ENCODE results near the gene RBM33. TPM values are rescaled to one million over a fixed set of nuclear protein-coding genes. Genes with fewer than 3 reads are reported as not detected.

Gene RBM33
- total RNA-seq, 1 experiment from 2014 or later: 80.5 TPM

DNA sequence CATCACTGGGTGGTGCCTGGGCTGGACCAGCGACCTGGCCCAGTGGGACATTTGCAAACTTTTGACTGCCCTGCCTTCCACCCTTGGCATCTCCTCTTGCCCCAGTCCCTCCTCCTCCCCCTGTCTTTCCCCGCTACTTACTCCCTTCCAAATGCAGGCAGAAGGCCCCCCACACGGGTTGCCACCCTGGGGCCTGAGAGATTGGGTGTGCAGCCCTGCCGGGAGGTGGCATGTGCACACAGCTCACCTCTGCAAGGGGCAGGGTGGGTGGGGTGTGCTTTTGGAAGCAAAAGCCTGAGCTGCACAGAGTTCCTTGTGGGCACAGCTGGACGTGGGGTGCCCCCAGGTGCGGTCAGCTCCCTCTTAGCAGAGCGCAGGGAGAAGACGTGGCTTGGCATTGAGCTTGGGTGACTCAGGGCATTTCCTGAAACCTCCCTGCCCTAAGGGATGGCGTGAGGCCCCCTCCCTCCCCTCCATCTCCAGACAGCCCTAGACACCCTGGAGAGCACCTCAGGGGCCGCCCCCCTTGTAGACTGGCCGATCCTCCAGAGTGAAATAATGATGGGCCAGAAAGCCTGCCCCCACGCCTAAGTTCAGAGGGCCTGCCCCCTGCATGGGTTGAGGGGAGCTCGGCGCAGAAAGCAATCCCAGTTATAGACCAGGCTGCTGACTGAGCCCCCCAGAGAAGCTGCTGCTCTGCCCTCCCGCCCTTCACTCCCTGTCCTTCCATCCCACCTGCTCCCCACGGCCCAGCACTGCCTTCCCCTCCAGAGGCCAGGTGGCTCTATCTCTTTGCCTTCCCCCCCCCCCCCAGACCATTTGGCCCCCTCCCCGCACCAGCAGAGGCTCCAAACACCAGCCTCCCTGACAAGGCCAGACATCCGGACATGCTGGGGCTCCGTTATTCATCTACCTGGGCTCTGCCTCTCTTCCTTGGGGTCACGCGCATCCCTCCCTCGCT lies 170.1 kb downstream of the RBM33 start:
- H3K27ac Mint-ChIP-seq (ENCODE audit: low read depth, unreplicated experiment): no peak overlapping the region
- H3K9me3 Mint-ChIP-seq (ENCODE audit: unreplicated experiment): no peaks in the 10 kb centered on the region
- no peak for DNase-seq (ENCODE audit: unreplicated experiment)
- H3K4me1 Mint-ChIP-seq (ENCODE audit: insufficient read depth, unreplicated experiment): peaks cover 11% of the 10 kb centered on the region
- H3K4me3 Mint-ChIP-seq (ENCODE audit: unreplicated experiment): no peak overlapping the region
- no peak for TF ChIP-seq CTCF (IDR thresholded peaks at IDR 0.05; ENCODE audit: unreplicated experiment)
- intact Hi-C loops (cut with micrococcal nuclease): loop anchor here (1.0 to 10.0 kb wide), 3 partner anchors 138 to 830 kb away; partner anchors contain the start of gene RNF32
- peaks cover 35% of the 10 kb centered on the region for H3K27me3 Mint-ChIP-seq (ENCODE audit: insufficient read depth, unreplicated experiment)
- ChIA-PET POLR2A (interaction anchor here (1.2 kb wide), 1 partner anchor 342 kb away, joined by 3 read pairs; no protein-coding TSS in a partner anchor), CTCF (interaction anchor here (0.6 to 2.7 kb wide), 15 partner anchors 23 to 1073 kb away, joined by 3 to 16 read pairs (median 4); no protein-coding TSS in a partner anchor)
- BruUV-seq (replicated peaks): no TSS peak
- H3K36me3 Mint-ChIP-seq (ENCODE audit: insufficient read depth, unreplicated experiment): peaks cover 6% of the 10 kb centered on the region

DNA sequence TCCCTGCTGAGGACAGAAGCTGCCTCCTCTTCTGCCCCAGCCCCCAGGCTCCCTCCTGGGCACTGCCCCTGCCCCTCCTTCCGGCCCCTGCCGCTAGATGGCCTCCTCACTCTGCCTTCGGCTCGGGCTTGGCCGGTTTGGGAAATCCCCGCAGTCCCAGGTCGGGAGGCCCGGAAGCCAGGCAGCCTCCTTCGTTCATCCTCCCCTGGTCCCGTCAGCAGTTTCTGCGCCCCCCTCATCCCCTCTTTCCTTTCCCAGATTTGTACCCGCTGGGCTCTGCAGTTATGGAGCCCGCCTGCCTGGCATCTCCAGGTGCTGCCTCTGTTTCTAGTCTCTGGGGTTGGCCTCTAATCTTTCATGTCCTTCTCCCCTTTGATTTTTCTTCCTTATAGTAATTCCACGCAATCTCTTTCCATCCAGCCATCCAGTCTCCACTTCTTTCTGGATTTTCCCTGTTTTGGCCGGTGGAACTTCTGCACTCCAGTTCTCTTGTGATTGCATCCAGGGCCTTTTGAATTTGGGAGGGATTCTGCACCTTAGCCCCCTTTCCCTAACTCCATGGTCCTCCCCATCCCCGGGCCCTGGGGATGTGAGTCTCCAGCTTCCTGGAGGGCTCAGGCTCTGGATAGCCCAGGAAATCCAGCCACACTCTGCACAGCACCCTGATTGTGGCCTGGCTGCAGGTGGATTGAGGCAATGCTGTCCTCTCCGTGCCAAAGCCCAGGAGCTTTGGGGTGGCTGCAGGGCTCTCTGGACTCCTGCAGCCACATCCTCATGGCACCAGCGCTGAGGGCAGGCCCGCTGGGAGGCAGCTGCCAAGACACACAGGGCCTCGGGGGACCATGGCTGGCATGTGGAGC lies 171.1 kb downstream of the RBM33 start:
- Mint-ChIP-seq H3K4me3 (ENCODE audit: unreplicated experiment) (no peak overlapping the region), H3K36me3 (ENCODE audit: insufficient read depth, unreplicated experiment) (peaks cover 6% of the 10 kb centered on the region), H3K9me3 (ENCODE audit: unreplicated experiment) (no peaks in the 10 kb centered on the region), H3K27ac (ENCODE audit: low read depth, unreplicated experiment) (no peak overlapping the region), H3K4me1 (ENCODE audit: insufficient read depth, unreplicated experiment) (peaks cover 11% of the 10 kb centered on the region), H3K27me3 (ENCODE audit: insufficient read depth, unreplicated experiment) (peaks cover 30% of the 10 kb centered on the region)
- peak; percentile 91 for TF ChIP-seq CTCF (IDR thresholded peaks at IDR 0.05; ENCODE audit: unreplicated experiment)
- no TSS peak for BruUV-seq (replicated peaks)
- ChIA-PET CTCF (interaction anchor here (0.6 to 2.7 kb wide), 24 partner anchors 9 to 1457 kb away, joined by 3 to 16 read pairs (median 3); no protein-coding TSS in a partner anchor), POLR2A (interaction anchor here (1.2 kb wide), 1 partner anchor 341 kb away, joined by 3 read pairs; no protein-coding TSS in a partner anchor)
- intact Hi-C loops (cut with micrococcal nuclease): loop anchor here (1.0 to 10.0 kb wide), 3 partner anchors 137 to 829 kb away; partner anchors contain the start of gene RNF32
- DNase-seq (ENCODE audit: unreplicated experiment): peak; percentile 74

GRCh38 chr7:155816192-155816508 lies 171.7 kb downstream of the RBM33 start:
- no TSS peak for BruUV-seq (replicated peaks)
- POLR2A ChIA-PET: no interaction called here
- Mint-ChIP-seq H3K27ac (ENCODE audit: low read depth, unreplicated experiment) (no peak overlapping the region), H3K9me3 (ENCODE audit: unreplicated experiment) (no peaks in the 10 kb centered on the region), H3K4me3 (ENCODE audit: unreplicated experiment) (no peak overlapping the region), H3K27me3 (ENCODE audit: insufficient read depth, unreplicated experiment) (peaks cover 24% of the 10 kb centered on the region), H3K36me3 (ENCODE audit: insufficient read depth, unreplicated experiment) (peaks cover 6% of the 10 kb centered on the region), H3K4me1 (ENCODE audit: insufficient read depth, unreplicated experiment) (peaks cover 11% of the 10 kb centered on the region)
- no peak for TF ChIP-seq CTCF (IDR thresholded peaks at IDR 0.05; ENCODE audit: unreplicated experiment)
- no peak for DNase-seq (ENCODE audit: unreplicated experiment)
- intact Hi-C loops (cut with micrococcal nuclease): loop anchor here (5.0 to 10.0 kb wide), 2 partner anchors 136 to 829 kb away; partner anchors contain the start of gene RNF32
- CTCF ChIA-PET: interaction anchor here (0.6 to 2.7 kb wide), 19 partner anchors 9 to 1456 kb away, joined by 3 to 16 read pairs (median 3); no protein-coding TSS in a partner anchor

Data from MCF 10A (cell line).